GM19468 (cell line): ENCODE data around the gene HDC.

Experiments
- ATAC-seq: cut with Tn5 transposase; IDR thresholded peaks from one replicate; pipeline ENCODE4 v1.9.1; 2021; ENCODE audit warnings: mild to moderate bottlenecking, moderate library complexity, moderate number of reproducible peaks; ENCODE audit not compliant: unreplicated experiment; ENCODE audit errors: extremely low read depth

The HDC gene

GRCh38 chr15:50229336-50229735 lies 36.2 kb downstream of the HDC start:
- ATAC-seq = no peak

GRCh38 chr15:50228866-50229265 lies 36.7 kb downstream of the HDC start:
- no peak for ATAC-seq

GRCh38 chr15:50227076-50227475 lies 38.5 kb downstream of the HDC start:
- no peak for ATAC-seq

DNA sequence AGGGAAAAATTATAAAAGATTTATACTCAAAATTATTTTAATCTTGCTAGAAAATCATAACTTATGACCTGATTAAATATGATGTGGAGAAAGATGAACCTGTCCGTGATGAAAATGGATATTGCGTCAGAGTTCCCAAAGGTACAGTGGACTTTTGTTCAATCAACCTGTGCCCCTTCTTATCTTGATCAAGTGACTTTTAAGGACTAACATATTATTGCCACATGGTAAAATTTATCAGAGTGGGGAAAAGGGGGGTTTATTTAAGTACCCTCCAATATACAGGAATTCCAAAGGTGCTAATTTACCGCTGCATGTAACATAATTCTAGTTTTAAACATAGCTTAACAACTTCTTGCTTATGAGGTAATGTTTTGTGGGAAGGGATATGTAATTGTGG lies 39.6 kb downstream of the HDC start:
- no peak for ATAC-seq

GRCh38 chr15:50225057-50225456 lies 40.5 kb downstream of the HDC start:
- ATAC-seq = no peak

DNA sequence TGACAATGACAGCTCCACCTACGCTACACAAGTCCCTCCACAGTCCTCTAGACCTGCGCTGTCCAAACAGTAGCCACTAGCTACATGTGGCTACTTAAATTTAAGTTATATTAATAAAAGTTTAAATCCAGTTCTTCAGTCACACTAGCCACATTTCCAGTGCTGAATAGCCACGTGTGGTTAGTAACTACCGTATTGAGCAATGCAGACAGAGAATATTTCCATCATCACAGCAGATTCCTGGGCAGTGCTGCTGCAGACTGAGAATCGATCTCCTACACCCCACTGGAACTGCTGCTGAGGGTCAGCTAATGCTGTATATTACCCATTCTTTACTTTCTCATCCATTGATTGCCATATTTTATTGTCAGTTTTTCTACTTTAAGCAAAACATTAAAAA lies 40.9 kb downstream of the HDC start:
- no peak for ATAC-seq

- ATAC-seq = no peak
Measured at GRCh38 chr15:50222181-50222580, 43.3 kb downstream of the HDC start.

GRCh38 chr15:50219820-50220219 lies 45.7 kb downstream of the HDC start:
- ATAC-seq = no peak

GRCh38 chr15:50218691-50219090 lies 46.8 kb downstream of the HDC start:
- ATAC-seq = no peak

- ATAC-seq = no peak
Measured at GRCh38 chr15:50218291-50218690, 47.2 kb downstream of the HDC start.

GRCh38 chr15:50210462-50211157 lies 54.9 kb downstream of the HDC start:
- ATAC-seq = no peak

DNA sequence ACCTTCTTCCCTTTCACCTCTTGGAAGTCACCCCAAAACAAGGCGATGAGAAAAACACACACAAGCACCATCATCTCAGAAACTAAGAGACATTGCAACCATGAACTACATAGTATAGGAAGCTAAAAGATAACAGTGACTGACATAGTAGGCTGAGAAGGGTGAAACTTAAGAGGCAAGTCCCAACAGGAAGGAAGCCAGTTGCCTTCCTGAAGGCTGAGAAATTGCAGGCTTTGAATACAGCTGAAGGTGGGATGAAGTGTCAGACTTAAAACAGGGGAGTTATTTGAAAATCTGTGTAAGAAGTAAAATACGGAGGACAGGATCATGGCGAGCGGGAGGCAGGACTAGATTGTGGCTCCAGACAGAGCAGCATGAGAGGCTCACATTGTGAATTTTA lies 55.7 kb downstream of the HDC start:
- no peak for ATAC-seq

GRCh38 chr15:50206020-50206419 lies 59.5 kb downstream of the HDC start:
- no peak for ATAC-seq

DNA sequence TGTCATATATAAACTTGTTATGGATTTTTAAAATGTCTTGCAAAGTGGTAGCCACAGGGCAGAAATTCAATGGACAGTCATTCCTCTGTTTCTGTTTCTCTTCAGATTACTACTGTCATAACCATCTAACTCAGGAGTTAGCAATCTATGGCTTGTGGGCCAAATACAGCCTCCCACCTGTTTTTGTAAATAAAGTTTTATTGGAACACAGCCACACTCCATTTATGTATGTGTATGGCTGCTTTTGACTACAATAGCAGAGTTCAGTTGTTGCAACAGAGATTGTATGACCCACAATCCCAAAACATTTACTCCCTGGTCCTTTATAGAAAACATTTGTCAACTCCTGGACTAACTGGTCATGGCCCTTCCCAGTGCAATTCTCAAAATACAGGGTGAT lies 63.5 kb downstream of the HDC start:
- ATAC-seq = no peak

DNA sequence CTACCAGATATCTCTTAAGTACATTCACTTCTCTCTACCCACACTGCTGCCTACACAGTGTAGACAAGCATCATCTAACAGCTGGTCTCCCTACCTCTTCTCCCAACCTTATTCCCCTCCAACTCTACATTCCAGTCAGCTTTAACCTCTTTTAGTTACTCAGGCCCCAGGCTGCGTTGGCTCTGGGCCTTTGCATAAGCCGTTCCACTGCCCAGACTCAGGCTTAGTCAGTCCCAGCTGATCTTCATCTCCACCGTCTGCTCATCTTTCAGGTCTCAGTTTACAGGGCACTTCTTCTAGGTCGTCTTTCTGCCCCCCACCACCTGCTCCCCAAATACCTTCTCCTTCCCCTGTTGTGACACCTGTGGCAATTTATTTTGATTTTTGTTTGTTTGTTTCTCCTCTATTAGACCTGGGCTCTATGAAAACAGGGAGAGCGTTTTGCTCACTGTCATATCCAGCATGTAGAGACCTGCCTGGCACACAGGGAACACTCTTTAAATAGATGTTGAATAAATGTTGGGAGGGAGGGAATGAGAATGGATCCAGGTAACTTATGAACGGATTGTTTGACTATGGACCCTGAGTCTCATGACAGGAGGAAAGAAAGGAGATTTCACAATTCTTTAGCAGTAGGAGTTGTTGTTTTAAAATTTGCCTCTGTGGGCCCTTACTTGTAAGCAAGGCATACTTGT lies 72.5 kb downstream of the HDC start:
- ATAC-seq = no peak

DNA sequence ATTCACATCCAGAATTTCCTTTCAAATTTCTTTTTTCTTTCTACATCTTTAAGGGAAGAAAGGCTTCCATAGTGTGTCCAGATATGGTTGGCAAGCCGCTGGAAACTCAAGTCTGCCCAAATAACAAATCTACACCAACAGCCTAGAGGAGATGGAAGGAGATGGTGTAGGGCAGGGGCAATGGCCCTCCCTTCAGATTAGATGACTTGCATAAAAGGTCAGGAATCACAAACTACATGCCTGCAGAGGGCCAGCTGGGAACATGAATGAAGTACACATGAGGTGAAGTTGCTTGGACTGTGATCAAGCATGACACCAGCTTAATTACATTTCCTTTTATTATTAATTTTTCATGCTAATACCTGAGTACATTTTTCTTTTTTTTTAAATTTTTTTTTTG lies 73.4 kb downstream of the HDC start:
- ATAC-seq = no peak
